Measurements from ENCODE around the gene SUN1. TPM values are rescaled to one million over a fixed set of nuclear protein-coding genes. Genes with fewer than 3 reads are reported as not detected.

The SUN1 gene
- total and polyA plus RNA-seq, 9 of the 15 experiments (the other 6 are each of a cell fraction or from before 2014, with no cell fraction given): 36.8 to 132 (median 62.3) TPM

DNA sequence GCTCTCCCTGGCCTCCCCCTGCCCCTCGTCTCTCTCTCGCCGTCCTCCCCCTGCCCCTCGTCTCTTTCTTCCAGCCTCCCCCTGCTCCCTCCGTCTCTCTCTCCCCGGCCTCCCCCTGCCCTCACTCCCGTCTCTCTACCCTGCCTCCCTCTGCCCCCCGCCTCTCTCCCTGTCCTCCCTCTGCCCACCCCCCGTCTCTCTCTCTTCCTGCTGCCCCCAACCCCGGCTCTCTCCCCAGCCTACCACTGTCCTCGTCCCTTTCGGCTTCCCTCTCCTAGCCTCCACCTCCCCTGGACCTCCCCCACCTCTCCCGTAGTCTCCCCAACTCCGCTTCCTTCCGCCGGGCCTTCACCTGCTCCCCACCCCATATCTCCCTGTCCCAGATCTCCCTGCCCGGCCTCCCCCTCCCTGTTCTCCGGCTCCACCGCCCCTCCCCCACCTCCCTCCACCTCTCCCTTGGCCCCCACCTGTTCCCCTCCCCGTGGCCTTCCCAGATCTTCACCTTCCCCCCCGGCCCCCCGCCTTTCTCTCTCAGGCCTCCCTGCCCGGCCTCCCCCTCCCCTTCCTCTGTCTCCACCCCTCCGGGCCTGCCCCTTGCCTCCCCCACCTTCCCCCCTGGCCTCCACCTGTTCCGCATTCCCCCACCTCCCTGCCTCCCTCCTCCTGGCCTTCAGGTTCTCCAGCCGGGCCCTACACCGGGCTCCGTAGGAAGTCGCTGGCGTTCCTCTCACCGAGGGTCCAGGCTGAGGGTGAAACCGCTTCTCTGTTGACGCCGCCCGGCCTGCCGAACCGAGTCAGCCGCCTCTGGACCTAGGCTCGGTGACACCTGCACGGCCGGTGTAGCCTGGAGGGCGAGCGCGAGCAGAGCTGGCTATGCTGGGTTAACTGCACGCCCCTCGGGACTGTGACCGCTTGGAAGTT lies 45.3 kb downstream of the SUN1 start (continued):
- TF ChIP-seq ZNF212 (CRISPR knock-in tag; IDR thresholded peaks at IDR 0.05) (no peak), FOXP1 (CRISPR knock-in tag; IDR thresholded peaks at IDR 0.05) (no peak), GTF2A2 (tag; IDR thresholded peaks at IDR 0.05) (no peak), NEUROD1 (IDR thresholded peaks at IDR 0.05; ENCODE audit: borderline replicate concordance, low read depth, low read length, partially characterized antibody) (no peak), EP400 (IDR thresholded peaks at IDR 0.05) (no peak), KHSRP (IDR thresholded peaks at IDR 0.05) (no peak), SMARCE1 (IDR thresholded peaks at IDR 0.05) (no peak), TSC22D4 (tag; IDR thresholded peaks at IDR 0.05) (no peak), RBM15 (IDR thresholded peaks at IDR 0.05; ENCODE audit: insufficient read depth, low read length) (no peak), VEZF1 (CRISPR knock-in tag; IDR thresholded peaks at IDR 0.05) (peak; percentile 94), MLLT1 (IDR thresholded peaks at IDR 0.05) (peak in 1 of 2 experiments; percentile 10; a peak in 1 of 4 replicates), FOS (IDR thresholded peaks at IDR 0.05; ENCODE audit: extremely low read depth, insufficient read length) (no peak), HEY1 (CRISPR knock-in tag; IDR thresholded peaks at IDR 0.05; ENCODE audit: borderline replicate concordance) (no peak), ARID2 (IDR thresholded peaks at IDR 0.05) (no peak), STAG1 (CRISPR knock-in tag; IDR thresholded peaks at IDR 0.05; ENCODE audit: borderline replicate concordance) (no peak), ZNF778 (CRISPR knock-in tag; IDR thresholded peaks at IDR 0.05) (no peak), ZFX (CRISPR knock-in tag; IDR thresholded peaks at IDR 0.05) (0 out of 2 replicates have a peak, but pooled peaks have one; percentile 28), ZNF133 (CRISPR knock-in tag; IDR thresholded peaks at IDR 0.05) (no peak), YY1 (IDR thresholded peaks at IDR 0.05; ENCODE audit: borderline replicate concordance in 1 of 3, control insufficient read depth in 1 of 3, extremely low read depth in 1 of 3, insufficient read depth in 3 of 3, insufficient read length in 1 of 3, insufficient replicate concordance in 2 of 3, low read depth in 1 of 3, low read length in 2 of 3) (no peak), ZNF263 (CRISPR knock-in tag; IDR thresholded peaks at IDR 0.05; ENCODE audit: borderline replicate concordance) (no peak), ZC3H8 (IDR thresholded peaks at IDR 0.05) (no peak)
- TF ChIP-seq, protein P1, sequence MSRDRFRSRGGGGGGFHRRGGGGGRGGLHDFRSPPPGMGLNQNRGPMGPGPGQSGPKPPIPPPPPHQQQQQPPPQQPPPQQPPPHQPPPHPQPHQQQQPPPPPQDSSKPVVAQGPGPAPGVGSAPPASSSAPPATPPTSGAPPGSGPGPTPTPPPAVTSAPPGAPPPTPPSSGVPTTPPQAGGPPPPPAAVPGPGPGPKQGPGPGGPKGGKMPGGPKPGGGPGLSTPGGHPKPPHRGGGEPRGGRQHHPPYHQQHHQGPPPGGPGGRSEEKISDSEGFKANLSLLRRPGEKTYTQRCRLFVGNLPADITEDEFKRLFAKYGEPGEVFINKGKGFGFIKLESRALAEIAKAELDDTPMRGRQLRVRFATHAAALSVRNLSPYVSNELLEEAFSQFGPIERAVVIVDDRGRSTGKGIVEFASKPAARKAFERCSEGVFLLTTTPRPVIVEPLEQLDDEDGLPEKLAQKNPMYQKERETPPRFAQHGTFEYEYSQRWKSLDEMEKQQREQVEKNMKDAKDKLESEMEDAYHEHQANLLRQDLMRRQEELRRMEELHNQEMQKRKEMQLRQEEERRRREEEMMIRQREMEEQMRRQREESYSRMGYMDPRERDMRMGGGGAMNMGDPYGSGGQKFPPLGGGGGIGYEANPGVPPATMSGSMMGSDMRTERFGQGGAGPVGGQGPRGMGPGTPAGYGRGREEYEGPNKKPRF (IDR thresholded peaks at IDR 0.05; ENCODE audit: low read depth, low read length): no peak
- TF ChIP-seq, protein P2, sequence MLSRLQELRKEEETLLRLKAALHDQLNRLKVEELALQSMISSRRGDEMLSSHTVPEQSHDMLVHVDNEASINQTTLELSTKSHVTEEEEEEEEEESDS (CRISPR knock-in tag; IDR thresholded peaks at IDR 0.05): no peak
